BLaER1 treated with 17β-estradiol and CSF1 and Interleukin-3, amounts not matched to agents 10 nM and 100 nM (cell line): ENCODE data around the gene DDX42.
A peak's percentile ranks its signal among the peaks of the same experiment; 100 is the strongest.

Experiments used
- H3K27ac ChIP-seq, 11 experiments: shearing (Covaris generic); formaldehyde crosslinking; 2 replicates each; pipeline ENCODE4 v1.8.1; 2022
- H3K27me3 ChIP-seq, 11 experiments: shearing (Covaris generic); formaldehyde crosslinking; 2 replicates each; pipeline ENCODE4 v1.8.1; 2022
- H3K36me3 ChIP-seq, 11 experiments: shearing (Covaris generic); formaldehyde crosslinking; 2 replicates each; pipeline ENCODE4 v1.8.1; 2022
- H3K4me1 ChIP-seq, 10 experiments: shearing (Covaris generic); formaldehyde crosslinking; 2 replicates each; pipeline ENCODE4 v1.8.1; 2022
- H3K4me2 ChIP-seq, 11 experiments: shearing (Covaris generic); formaldehyde crosslinking; 2 replicates each; pipeline ENCODE4 v1.8.1; 2022
- H3K4me3 ChIP-seq, 10 experiments: shearing (Covaris generic); formaldehyde crosslinking; 2 replicates each; pipeline ENCODE4 v1.8.1; 2022
- H3K9ac ChIP-seq, 11 experiments: shearing (Covaris generic); formaldehyde crosslinking; 2 replicates each; pipeline ENCODE4 v1.8.1; 2022
- H3K9me3 ChIP-seq, 11 experiments: shearing (Covaris generic); formaldehyde crosslinking; replicated peaks in 1 of 11; 2 replicates each; pipeline ENCODE4 v1.8.1; 2022
- H4K20me1 ChIP-seq, 11 experiments: shearing (Covaris generic); formaldehyde crosslinking; 2 replicates each; pipeline ENCODE4 v1.8.1; 2022
- Cebpa-rat ChIP-seq, 11 experiments: shearing (Covaris generic); IDR thresholded peaks; 2 replicates each; pipeline ENCODE4 v1.8.1; 2022

DDX42 gene

GRCh38 chr17:63830904-63831491 is 57.0 kb downstream of the DDX42 start:
- H3K27ac ChIP-seq = peak overlapping the region in 5 of 11 experiments; percentile 16 to 49 (median 42); a peak in 8 of 22 replicates
- peaks cover 67 to 80% (median 76%) of the 10 kb centered on the region in 11 experiments for H3K36me3 ChIP-seq
- peaks cover 10 to 90% (median 69%) of the 10 kb centered on the region in 11 experiments; a peak in 19 of 22 replicates for H4K20me1 ChIP-seq
- H3K4me2 ChIP-seq = peak overlapping the region in 10 of 11 experiments; percentile 32 to 72 (median 67); a peak in 19 of 22 replicates
- peaks cover 54 to 84% (median 76%) of the 10 kb centered on the region in 10 experiments for H3K4me1 ChIP-seq
- no peaks in the 10 kb centered on the region for H3K27me3 ChIP-seq
- H3K4me3 ChIP-seq = no peak overlapping the region
- H3K9ac ChIP-seq = peak overlapping the region in 9 of 11 experiments; percentile 10 to 46 (median 34); a peak in 11 of 22 replicates
- TF ChIP-seq Cebpa-rat (IDR thresholded peaks at IDR 0.05) = no peak
- no peaks in the 10 kb centered on the region for H3K9me3 ChIP-seq

GRCh38 chr17:63831505-63831904 is 57.5 kb downstream of the DDX42 start:
- Histone ChIP-seq H3K27me3 (no peaks in the 10 kb centered on the region), H3K27ac (peak overlapping the region in 5 of 11 experiments; percentile 16 to 49 (median 42); a peak in 9 of 22 replicates), H3K9ac (peak overlapping the region in 10 of 11 experiments; percentile 1 to 46 (median 32); a peak in 12 of 22 replicates), H3K9me3 (no peaks in the 10 kb centered on the region), H4K20me1 (peaks cover 13 to 90% (median 74%) of the 10 kb centered on the region in 11 experiments; a peak in 19 of 22 replicates), H3K4me1 (peaks cover 50 to 84% (median 78%) of the 10 kb centered on the region in 10 experiments), H3K36me3 (peaks cover 72 to 84% (median 80%) of the 10 kb centered on the region in 11 experiments), H3K4me3 (no peak overlapping the region; a peak in 1 of 20 replicates), H3K4me2 (peak overlapping the region; percentile 5 to 72 (median 67); a peak in 20 of 22 replicates)
- no peak for TF ChIP-seq Cebpa-rat (IDR thresholded peaks at IDR 0.05)

- no peaks in the 10 kb centered on the region for H3K9me3 ChIP-seq
- peaks cover 77 to 89% (median 86%) of the 10 kb centered on the region in 11 experiments for H3K36me3 ChIP-seq
Measured at GRCh38 chr17:63832014-63832413, 58.0 kb downstream of the DDX42 start.

GRCh38 chr17:63832455-63832854 is 58.5 kb downstream of the DDX42 start:
- Histone ChIP-seq H3K27ac (peak overlapping the region in 2 of 11 experiments; percentile 21 to 75; a peak in 4 of 22 replicates), H3K27me3 (no peaks in the 10 kb centered on the region), H3K9me3 (no peaks in the 10 kb centered on the region), H3K4me3 (no peak overlapping the region), H3K9ac (peak overlapping the region in 1 of 11 experiments; percentile 16; a peak in 2 of 22 replicates), H3K4me2 (peak overlapping the region in 8 of 11 experiments; percentile 54 to 72 (median 67); a peak in 10 of 22 replicates), H4K20me1 (peaks cover 23 to 99% (median 83%) of the 10 kb centered on the region in 11 experiments; a peak in 21 of 22 replicates), H3K36me3 (peaks cover 82 to 94% (median 90%) of the 10 kb centered on the region in 11 experiments), H3K4me1 (peaks cover 53 to 94% (median 88%) of the 10 kb centered on the region in 10 experiments)
- TF ChIP-seq Cebpa-rat (IDR thresholded peaks at IDR 0.05) = no peak

More at GRCh38 chr17:63832014-63832413, 58.0 kb downstream of the DDX42 start:
- H3K9ac ChIP-seq = peak overlapping the region in 5 of 11 experiments; percentile 1 to 43 (median 15); a peak in 5 of 22 replicates
- no peak for TF ChIP-seq Cebpa-rat (IDR thresholded peaks at IDR 0.05)
- no peaks in the 10 kb centered on the region for H3K27me3 ChIP-seq
- H3K4me1 ChIP-seq = peaks cover 50 to 89% (median 83%) of the 10 kb centered on the region in 10 experiments
- no peak overlapping the region for H3K4me3 ChIP-seq
- peaks cover 18 to 94% (median 79%) of the 10 kb centered on the region in 11 experiments; a peak in 20 of 22 replicates for H4K20me1 ChIP-seq
- peak overlapping the region in 4 of 11 experiments; percentile 18 to 49 (median 32); a peak in 6 of 22 replicates for H3K27ac ChIP-seq
- H3K4me2 ChIP-seq = peak overlapping the region; percentile 5 to 72 (median 67); a peak in 18 of 22 replicates

GRCh38 chr17:63833026-63833740 is 59.2 kb downstream of the DDX42 start:
- Histone ChIP-seq H3K36me3 (peaks cover 84 to 100% (median 97%) of the 10 kb centered on the region in 11 experiments), H3K4me3 (no peak overlapping the region), H3K9ac (peak overlapping the region in 4 of 11 experiments; percentile 22 to 51 (median 30); a peak in 1 of 22 replicates), H3K9me3 (no peaks in the 10 kb centered on the region), H3K27me3 (no peaks in the 10 kb centered on the region), H3K4me1 (peaks cover 58 to 99% (median 93%) of the 10 kb centered on the region in 10 experiments), H3K4me2 (peak overlapping the region in 6 of 11 experiments; percentile 51 to 72 (median 69); a peak in 11 of 22 replicates), H4K20me1 (peaks cover 30 to 99% (median 91%) of the 10 kb centered on the region in 11 experiments), H3K27ac (peak overlapping the region in 3 of 11 experiments; percentile 48 to 75 (median 75); a peak in 4 of 22 replicates)
- no peak for TF ChIP-seq Cebpa-rat (IDR thresholded peaks at IDR 0.05)

GRCh38 chr17:63833741-63834373 is 59.9 kb downstream of the DDX42 start:
- no peaks in the 10 kb centered on the region for H3K27me3 ChIP-seq
- H4K20me1 ChIP-seq = peaks cover 37 to 99% (median 94%) of the 10 kb centered on the region in 11 experiments
- H3K4me2 ChIP-seq = peak overlapping the region; percentile 39 to 79 (median 64); a peak in 21 of 22 replicates
- peaks cover 58 to 99% (median 93%) of the 10 kb centered on the region in 10 experiments for H3K4me1 ChIP-seq
- no peak for TF ChIP-seq Cebpa-rat (IDR thresholded peaks at IDR 0.05)
- peak overlapping the region in 9 of 11 experiments; percentile 46 to 75 (median 65); a peak in 17 of 22 replicates for H3K27ac ChIP-seq
- peaks cover 84 to 96% (median 94%) of the 10 kb centered on the region in 11 experiments for H3K36me3 ChIP-seq
- no peak overlapping the region for H3K4me3 ChIP-seq
- peak overlapping the region in 9 of 11 experiments; percentile 5 to 64 (median 37); a peak in 14 of 22 replicates for H3K9ac ChIP-seq
- H3K9me3 ChIP-seq = no peaks in the 10 kb centered on the region

- Histone ChIP-seq H3K4me3 (no peak overlapping the region), H3K9me3 (no peaks in the 10 kb centered on the region), H3K27ac (peak overlapping the region in 9 of 11 experiments; percentile 46 to 75 (median 65); a peak in 19 of 22 replicates), H3K27me3 (no peaks in the 10 kb centered on the region), H3K4me2 (peak overlapping the region; percentile 39 to 79 (median 64)), H3K9ac (peak overlapping the region in 9 of 11 experiments; percentile 5 to 64 (median 37); a peak in 15 of 22 replicates), H3K4me1 (peaks cover 58 to 99% (median 93%) of the 10 kb centered on the region in 10 experiments), H3K36me3 (peaks cover 76 to 89% (median 86%) of the 10 kb centered on the region in 11 experiments), H4K20me1 (peaks cover 43 to 99% (median 94%) of the 10 kb centered on the region in 11 experiments)
- TF ChIP-seq Cebpa-rat (IDR thresholded peaks at IDR 0.05) = no peak
Measured at GRCh38 chr17:63834431-63835166, 60.6 kb downstream of the DDX42 start.
